Astrocyte of the cerebellum (primary cell): ENCODE data around the gene DPAGT1.

Source experiments
- DNase-seq: peaks from one replicate; pipeline ENCODE4 v3.0.0-alpha.2; 2011; ENCODE audit warnings: low read depth
- H3K4me3 ChIP-seq: 2 replicates; pipeline ENCODE4 v1.5.1; 2011; ENCODE audit warnings: mild to moderate bottlenecking, low read depth, low read length, moderate library complexity
- CTCF ChIP-seq: IDR thresholded peaks from 2 replicates; pipeline ENCODE4 v1.5.1; 2012; ENCODE audit warnings: low read length, low read depth, moderate library complexity, mild to moderate bottlenecking; ENCODE audit errors: missing control alignments
- in situ Hi-C: cut with HindIII; loops from 2 replicates; pipeline ENCODE4 v1.10.0; 2017; ENCODE audit warnings: low sequenced_read_pairs

Gene DPAGT1

GRCh38 chr11:119094816-119095065 lies 6.9 kb downstream of the DPAGT1 start:
- H3K4me3 ChIP-seq: peak overlapping the region; percentile 73
- DNase-seq: peak; percentile 40
- in situ Hi-C loops: no loop called here
- TF ChIP-seq CTCF: peak; percentile 68

- H3K4me3 ChIP-seq: peak overlapping the region; percentile 73
- no peak for DNase-seq
- in situ Hi-C loops: no loop called here
- no peak for TF ChIP-seq CTCF
Observed at GRCh38 chr11:119093942-119094815, 7.5 kb downstream of the DPAGT1 start.

GRCh38 chr11:119092880-119093842 lies 8.5 kb downstream of the DPAGT1 start:
- TF ChIP-seq CTCF: no peak
- DNase-seq: peak; percentile 81
- peak overlapping the region; percentile 73 for H3K4me3 ChIP-seq
- in situ Hi-C loops: no loop called here

- DNase-seq: no peak
- TF ChIP-seq CTCF: no peak
- in situ Hi-C loops: no loop called here
- H3K4me3 ChIP-seq: peak overlapping the region; percentile 73
Observed at GRCh38 chr11:119091966-119092879, 9.4 kb downstream of the DPAGT1 start.

GRCh38 chr11:119091178-119091577 lies 10.5 kb downstream of the DPAGT1 start:
- DNase-seq: no peak
- in situ Hi-C loops: no loop called here
- H3K4me3 ChIP-seq: no peak overlapping the region
- no peak for TF ChIP-seq CTCF

GRCh38 chr11:119089319-119089718 lies 12.3 kb downstream of the DPAGT1 start:
- H3K4me3 ChIP-seq: no peak overlapping the region
- in situ Hi-C loops: no loop called here
- TF ChIP-seq CTCF: no peak
- no peak for DNase-seq
